ENCODE results near the gene CSTPP1. TPM values are rescaled to one million over a fixed set of nuclear protein-coding genes. Genes with fewer than 3 reads are reported as not detected.
"Not testable (repeated sequence)": the region's sequence is repeated elsewhere in the genome, so short reads cannot be mapped to it uniquely, and the experiment has no call there.

Gene CSTPP1
- total RNA-seq, 1 donor from 2014 or later: 31.5 TPM

- no peak for TF ChIP-seq CTCF (IDR thresholded peaks at IDR 0.05; ENCODE audit: insufficient read depth, low read length, poor library complexity, severe bottlenecking)
- DNase-seq (ENCODE audit: low read depth): no peak
- H3K27me3 ChIP-seq (ENCODE audit: control insufficient read depth, insufficient read depth, low read length): no peaks in the 10 kb centered on the region
- no peaks in the 10 kb centered on the region for H3K36me3 ChIP-seq (ENCODE audit: control insufficient read depth, insufficient read depth, low read length)
- H3K4me3 ChIP-seq (ENCODE audit: low read depth, low read length): no peak overlapping the region
These were observed 147.4 kb downstream of the CSTPP1 start for GRCh38 chr11:47083913-47084312.

GRCh38 chr11:47087801-47088200, 151.2 kb downstream of the CSTPP1 start:
- TF ChIP-seq CTCF (IDR thresholded peaks at IDR 0.05; ENCODE audit: insufficient read depth, low read length, poor library complexity, severe bottlenecking): no peak
- DNase-seq (ENCODE audit: low read depth): no peak
- H3K36me3 ChIP-seq (ENCODE audit: control insufficient read depth, insufficient read depth, low read length): no peaks in the 10 kb centered on the region
- H3K4me3 ChIP-seq (ENCODE audit: low read depth, low read length): no peak overlapping the region
- no peaks in the 10 kb centered on the region for H3K27me3 ChIP-seq (ENCODE audit: control insufficient read depth, insufficient read depth, low read length)

GRCh38 chr11:47093541-47093940, 157.0 kb downstream of the CSTPP1 start:
- no peak for TF ChIP-seq CTCF (IDR thresholded peaks at IDR 0.05; ENCODE audit: insufficient read depth, low read length, poor library complexity, severe bottlenecking)
- H3K27me3 ChIP-seq (ENCODE audit: control insufficient read depth, insufficient read depth, low read length): no peaks in the 10 kb centered on the region
- H3K36me3 ChIP-seq (ENCODE audit: control insufficient read depth, insufficient read depth, low read length): no peaks in the 10 kb centered on the region
- H3K4me3 ChIP-seq (ENCODE audit: low read depth, low read length): no peak overlapping the region
- DNase-seq (ENCODE audit: low read depth): no peak

GRCh38 chr11:47096871-47097270, 160.3 kb downstream of the CSTPP1 start:
- DNase-seq (ENCODE audit: low read depth); H3K36me3 ChIP-seq (ENCODE audit: control insufficient read depth, insufficient read depth, low read length); H3K4me3 ChIP-seq (ENCODE audit: low read depth, low read length); H3K27me3 ChIP-seq (ENCODE audit: control insufficient read depth, insufficient read depth, low read length): not testable (repeated sequence)

- not testable (repeated sequence) for DNase-seq (ENCODE audit: low read depth); H3K27me3 ChIP-seq (ENCODE audit: control insufficient read depth, insufficient read depth, low read length); H3K4me3 ChIP-seq (ENCODE audit: low read depth, low read length); H3K36me3 ChIP-seq (ENCODE audit: control insufficient read depth, insufficient read depth, low read length)
These were observed 161.7 kb downstream of the CSTPP1 start for GRCh38 chr11:47098223-47098622.

- no peak for DNase-seq (ENCODE audit: low read depth)
- no peaks in the 10 kb centered on the region for H3K27me3 ChIP-seq (ENCODE audit: control insufficient read depth, insufficient read depth, low read length)
- H3K36me3 ChIP-seq (ENCODE audit: control insufficient read depth, insufficient read depth, low read length): no peaks in the 10 kb centered on the region
- H3K4me3 ChIP-seq (ENCODE audit: low read depth, low read length): no peak overlapping the region
- no peak for TF ChIP-seq CTCF (IDR thresholded peaks at IDR 0.05; ENCODE audit: insufficient read depth, low read length, poor library complexity, severe bottlenecking)
These were observed 162.8 kb downstream of the CSTPP1 start for GRCh38 chr11:47099214-47099917.

GRCh38 chr11:47099918-47100315, 163.4 kb downstream of the CSTPP1 start:
- DNase-seq (ENCODE audit: low read depth): no peak
- TF ChIP-seq CTCF (IDR thresholded peaks at IDR 0.05; ENCODE audit: insufficient read depth, low read length, poor library complexity, severe bottlenecking): no peak
- Histone ChIP-seq H3K4me3 (ENCODE audit: low read depth, low read length) (no peak overlapping the region), H3K27me3 (ENCODE audit: control insufficient read depth, insufficient read depth, low read length) (no peaks in the 10 kb centered on the region), H3K36me3 (ENCODE audit: control insufficient read depth, insufficient read depth, low read length) (no peaks in the 10 kb centered on the region)

All from kidney epithelial cell (primary cell).